CD4-positive, alpha-beta T cell treated with Interleukin-10 for 1 hour (primary cell): ENCODE results near the gene FLYWCH1.

ENCODE experiments used
- DNase-seq: peaks from one replicate; pipeline ENCODE4 v3.0.0-alpha.2; 2020

The FLYWCH1 gene

GRCh38 chr16:2987286-2987685 lies 75.6 kb downstream of the FLYWCH1 start:
- no peak for DNase-seq

GRCh38 chr16:2987833-2988232 lies 76.1 kb downstream of the FLYWCH1 start:
- DNase-seq, result no peak

GRCh38 chr16:2988590-2989099 lies 76.9 kb downstream of the FLYWCH1 start:
- no peak for DNase-seq

GRCh38 chr16:2990891-2991290 lies 79.2 kb downstream of the FLYWCH1 start:
- no peak for DNase-seq

GRCh38 chr16:2991566-2992261 lies 80.0 kb downstream of the FLYWCH1 start:
- DNase-seq, result no peak

GRCh38 chr16:2992383-2993081 lies 80.8 kb downstream of the FLYWCH1 start:
- DNase-seq, result no peak

GRCh38 chr16:2996298-2996697 lies 84.6 kb downstream of the FLYWCH1 start:
- DNase-seq, result no peak

GRCh38 chr16:2999929-3000328 lies 88.2 kb downstream of the FLYWCH1 start:
- DNase-seq, result no peak

- no peak for DNase-seq
Observed at GRCh38 chr16:3000540-3000939, 88.8 kb downstream of the FLYWCH1 start.
